Heart right ventricle (tissue), 16 donors: ENCODE data around the gene ABT1. TPM values are rescaled to one million over a fixed set of nuclear protein-coding genes. Genes with fewer than 3 reads are reported as not detected.

Experiments
- ATAC-seq, 8 donors: fragments of 200-7000 bp; cut with Tn5 transposase; one replicate each; pipeline ENCODE4 v1.9.1; 2020; ENCODE audit warnings: mild to moderate bottlenecking in 8 of 8, moderate library complexity in 8 of 8, moderate number of reproducible peaks in 1 of 8
- DNase-seq, 2 donors: peaks; one replicate each; pipeline ENCODE4 v3.0.0-alpha.2; 2020
- H3K27ac ChIP-seq, 10 donors: fragments of 200-600 bp; sonication (generic) in 2 of 10; one replicate each; pipeline versions ENCODE4 v1.5.0 to v1.8.0; 2020 to 2022; ENCODE audit warnings: mild to moderate bottlenecking in 3 of 10
- H3K27me3 ChIP-seq, 7 donors: fragments of 200-600 bp; one replicate each; pipeline ENCODE4 v1.8.0; 2021 to 2022; ENCODE audit warnings: mild to moderate bottlenecking in 2 of 7
- H3K36me3 ChIP-seq, 9 donors: fragments of 200-600 bp; sonication (generic) in 1 of 9; one replicate each; pipeline versions ENCODE4 v1.5.0 to v1.8.0; 2020 to 2022; ENCODE audit warnings: mild to moderate bottlenecking in 2 of 9
- H3K4me1 ChIP-seq, 9 donors: fragments of 200-600 bp; sonication (generic) in 1 of 9; one replicate each; pipeline versions ENCODE4 v1.5.0 to v1.8.0; 2020 to 2022; ENCODE audit warnings: mild to moderate bottlenecking in 4 of 9
- H3K4me3 ChIP-seq, 10 donors: fragments of 200-600 bp; sonication (generic) in 2 of 10; one replicate each; pipeline versions ENCODE4 v1.5.0 to v1.8.0; 2020 to 2022; ENCODE audit warnings: mild to moderate bottlenecking in 7 of 10, moderate library complexity in 2 of 10
- H3K9me3 ChIP-seq, 11 donors: fragments of 200-600 bp in 10 of 11; sonication (generic) in 2 of 11; one replicate each; pipeline versions ENCODE4 v1.5.0 to v1.8.0; 2013 to 2022; ENCODE audit warnings: mild to moderate bottlenecking in 2 of 11, control low read depth in 1 of 11, moderate library complexity in 1 of 11
- CTCF ChIP-seq, 9 donors: fragments of 200-600 bp; sonication (generic) in 2 of 9; IDR thresholded peaks; one replicate each; pipeline versions ENCODE4 v1.5.0 to v1.8.0; 2021 to 2022; ENCODE audit warnings: antibody characterized with exemption in 9 of 9, mild to moderate bottlenecking in 5 of 9, moderate library complexity in 1 of 9
- WGBS, 2 donors: extraction: QIAGEN DNeasy Blood & Tissue Kit; methylation state at CpG; one replicate each; pipeline ENCODE4 v1.1.7; 2013; ENCODE audit warnings: inconsistent platforms in 1 of 2; 5-methylcytosine and 5-hydroxymethylcytosine counted together
- intact Hi-C, 10 donors: fragments of 100-400 bp; cut with DNase I; formaldehyde crosslinking; loops; one replicate each; pipeline versions ENCODE4 v1.11.1 to v1.14.2; 2022
- polyA plus RNA-seq, 2 donors: library from polyadenylated mRNA; stranded (reverse); fragments of 200-250 nt; gene quantifications; one replicate each; pipeline ENCODE4 v1.2.3, GENCODE V29; 2013
- total RNA-seq, 10 donors: library from RNA; stranded (reverse); fragmentation: NEBNext Ultra II Directional in 3 of 10; extraction: Animal tissue kit (Norgen Biotek cat#: 25700) in 3 of 10; gene quantifications; one replicate each; pipeline versions ENCODE4 v1.2.1 to v1.2.4, GENCODE V29; 2021 to 2023
- donor health status: Arrhythmogenic right ventricular cardiomyopathy.
- donor health status: ischemic (EF 13 %, LVEDD 7.1; RV severe dilation, severe dysfunction).
- donor health status: healthy with polysubstance abuse.
- donor health status: DM: no; HTN: yes; CAD: no.
- donor health status: DM: no; HTN: no; CAD: no.
- donor health status: ischemic (EF 25% LVEDD 6.9; RV normal size, moderate dysfunction).
- donor health status: ischemic (EF 25% LVEDD 5.7; RV mildly dilated, moderate dysfunction).
- donor health status: healthy.
- donor health status: DM: yes; HTN: yes; CAD: no.
- donor health status: Ischemic cardiomyopathy.
- donor health status: ischemic (EF 35%, LVEDD 5.7; RV mildly dilated, moderate dysfunction).
- donor health status: nonischemic (EF 11% LVEDD 7.7; RV severe dilation, severe dysfunction).
- donor health status: DM: yes; HTN: yes; CAD: no.
- donor health status: PGD.
- donor health status: ischemic (EF 29% LVEDD 5.4; RV normal size, mild dysfunction).
- donor health status: nonischemic (EF 23%, LVEDD 6.1; RV moderate dilation, normal function).

Gene ABT1
- total and polyA plus RNA-seq, 12 donors: 5.8 to 11.7 (median 7.4) TPM

DNA sequence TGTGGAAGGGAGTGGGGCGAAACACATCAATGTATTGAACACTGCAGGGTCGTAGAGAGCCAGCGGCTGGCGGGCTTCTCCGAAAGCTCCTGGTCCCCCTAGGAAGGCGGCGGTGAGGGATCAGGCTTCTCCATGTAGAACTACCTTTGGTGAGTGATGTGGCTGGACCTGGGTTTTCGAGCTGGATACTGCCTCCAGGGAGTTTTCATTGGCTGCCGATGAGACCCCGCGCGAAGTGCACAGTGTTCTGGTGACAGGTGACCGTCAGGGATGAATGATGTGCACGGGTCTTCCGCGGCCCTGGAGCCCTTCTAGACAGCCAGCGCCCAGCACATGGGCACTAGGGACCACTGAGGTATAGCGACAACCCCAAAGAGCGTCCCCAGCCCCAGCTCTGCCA is 16.4 kb downstream of the ABT1 start:
- intact Hi-C loops: no loop called here
- ATAC-seq (no peak), DNase-seq (no peak)
- no peak for TF ChIP-seq CTCF (IDR thresholded peaks at IDR 0.05)
- Histone ChIP-seq H3K4me3 (no peak overlapping the region), H3K9me3 (peaks cover 0 to 14% (median 0%) of the 10 kb centered on the region in 11 donors), H3K27ac (no peak overlapping the region), H3K4me1 (peaks cover 3 to 16% (median 12%) of the 10 kb centered on the region in 9 donors), H3K27me3 (peaks cover 3 to 75% (median 57%) of the 10 kb centered on the region in 7 donors), H3K36me3 (no peaks in the 10 kb centered on the region)
- WGBS, 2 donors: 26 to 32% methylated on average over 19 of the region's 19 CpGs

DNA sequence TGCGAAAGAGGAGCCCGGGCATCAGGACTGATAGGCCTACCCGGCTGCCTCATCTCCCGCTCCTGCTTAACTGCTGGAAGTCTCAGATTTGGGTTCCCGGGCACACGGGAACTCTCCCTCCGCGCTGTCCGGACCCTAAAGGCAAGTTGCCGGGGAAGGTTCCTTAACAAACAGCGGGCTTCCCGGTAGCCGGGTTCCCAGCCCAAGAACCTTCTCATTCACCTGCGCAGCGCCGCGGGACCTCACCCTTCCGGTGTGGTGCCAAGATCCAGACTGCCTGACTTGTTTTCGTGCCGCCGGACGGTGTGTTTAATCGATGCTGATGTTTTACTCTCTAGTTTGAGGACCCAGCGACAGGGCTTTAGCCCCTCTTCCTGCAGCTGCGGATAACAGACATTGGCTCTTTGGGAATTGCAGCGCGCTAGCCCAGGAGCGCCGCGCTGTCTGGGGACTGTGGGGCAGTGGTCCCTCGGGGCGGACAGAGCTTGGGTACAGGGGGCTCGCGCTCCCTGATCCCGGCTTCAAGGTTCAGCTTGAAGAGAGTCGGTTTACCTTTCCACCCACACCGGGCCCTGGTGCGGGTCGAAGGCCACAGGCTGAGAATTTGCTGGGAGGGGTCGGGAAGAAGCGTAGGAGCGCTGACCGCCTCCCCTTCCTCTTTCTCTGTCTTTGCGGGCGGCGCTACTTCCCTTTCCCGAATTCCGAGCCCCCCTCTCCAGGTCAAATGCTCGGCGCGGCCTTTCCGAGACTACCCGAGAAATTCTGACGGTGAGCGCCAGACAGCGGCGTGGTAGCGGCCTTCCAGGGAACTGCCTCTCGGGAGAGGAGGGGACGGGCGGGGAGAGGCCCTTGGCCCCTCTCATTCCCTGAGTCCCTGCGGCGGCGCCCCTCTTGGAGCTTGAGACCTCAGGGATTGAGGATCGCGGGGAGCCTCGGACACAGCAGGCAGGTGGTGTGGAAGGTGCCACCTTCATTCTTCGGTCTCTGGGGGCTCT is 17.2 kb downstream of the ABT1 start:
- no peak for TF ChIP-seq CTCF (IDR thresholded peaks at IDR 0.05)
- Histone ChIP-seq H3K4me1 (peaks cover 3 to 16% (median 12%) of the 10 kb centered on the region in 9 donors), H3K27me3 (peaks cover 3 to 77% (median 57%) of the 10 kb centered on the region in 7 donors), H3K36me3 (no peaks in the 10 kb centered on the region), H3K4me3 (peak overlapping the region; percentile 18 to 55 (median 45)), H3K9me3 (peaks cover 0 to 14% (median 0%) of the 10 kb centered on the region in 11 donors), H3K27ac (no peak overlapping the region)
- intact Hi-C loops: no loop called here
- 1 to 3% methylated on average over 68 of the region's 68 CpGs for WGBS, 2 donors
- DNase-seq: no peak
- peak in 3 of 8 donors; percentile 22 to 49 (median 39) for ATAC-seq

DNA sequence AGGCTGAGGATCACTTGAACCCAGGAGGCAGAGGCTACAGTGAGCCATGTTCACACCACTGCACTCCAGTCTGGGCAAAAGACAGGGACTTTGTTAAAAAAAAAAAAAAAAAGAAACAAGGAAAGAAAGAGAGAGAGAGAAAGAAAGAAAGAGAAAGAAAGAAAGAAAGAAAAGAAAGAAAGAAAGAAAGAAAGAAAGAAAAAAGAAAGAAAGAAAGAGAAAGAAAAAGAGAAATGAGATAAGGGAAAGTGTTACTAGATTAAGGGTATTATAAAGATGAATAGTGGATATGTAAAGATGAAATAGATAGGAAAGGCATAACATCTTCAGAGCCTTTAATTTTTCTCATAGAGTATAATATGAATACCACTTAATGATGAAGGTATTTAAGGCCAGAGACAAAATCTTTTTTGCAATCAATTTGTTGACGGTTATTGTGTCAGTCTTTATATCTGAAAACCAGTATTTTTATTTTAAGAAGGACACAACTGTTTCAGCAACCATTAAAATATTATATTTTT is 26.6 kb downstream of the ABT1 start:
- Histone ChIP-seq H3K4me1 (no peaks in the 10 kb centered on the region), H3K9me3 (peaks cover 0 to 12% (median 9%) of the 10 kb centered on the region in 11 donors), H3K4me3 (no peak overlapping the region), H3K27me3 (peaks cover 0 to 11% (median 0%) of the 10 kb centered on the region in 7 donors), H3K27ac (no peak overlapping the region), H3K36me3 (no peaks in the 10 kb centered on the region)
- no peak for ATAC-seq
- DNase-seq: no peak
- 0 to 36% methylated on average over 1 of the region's 1 CpG for WGBS, 2 donors
- no peak for TF ChIP-seq CTCF (IDR thresholded peaks at IDR 0.05)
- intact Hi-C loops: no loop called here

DNA sequence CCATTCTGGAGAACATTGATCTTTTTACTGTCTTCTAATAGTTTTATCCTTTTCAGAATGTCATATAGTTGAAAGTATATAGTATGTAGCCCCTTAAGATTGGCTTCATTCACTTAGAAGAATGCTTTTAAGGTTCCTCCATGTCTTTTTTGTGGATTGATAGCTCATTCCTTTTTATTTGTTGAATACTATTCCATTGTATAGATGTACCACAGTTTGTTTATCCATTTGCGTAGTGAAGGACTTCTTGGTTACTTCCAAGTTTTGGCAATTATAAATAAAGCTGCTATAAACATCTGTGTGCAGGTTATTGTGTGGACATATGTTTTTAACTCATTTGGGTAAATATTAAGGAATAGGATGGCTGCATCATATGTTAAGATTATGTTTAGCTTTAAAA is 27.8 kb downstream of the ABT1 start:
- TF ChIP-seq CTCF (IDR thresholded peaks at IDR 0.05): no peak
- H3K4me1 ChIP-seq: no peaks in the 10 kb centered on the region
- no peaks in the 10 kb centered on the region for H3K36me3 ChIP-seq
- DNase-seq (no peak), ATAC-seq (no peak)
- 93 to 95% methylated on average over 1 of the region's 1 CpG for WGBS, 2 donors
- peaks cover 0 to 10% (median 0%) of the 10 kb centered on the region in 7 donors for H3K27me3 ChIP-seq
- intact Hi-C loops: no loop called here
- peaks cover 0 to 11% (median 9%) of the 10 kb centered on the region in 11 donors for H3K9me3 ChIP-seq
- H3K4me3 ChIP-seq: no peak overlapping the region
- H3K27ac ChIP-seq: no peak overlapping the region
